Bronchial epithelial cell (primary cell): Measurements from ENCODE around the gene RHEX. TPM values are rescaled to one million over a fixed set of nuclear protein-coding genes. Genes with fewer than 3 reads are reported as not detected.

Experiments used
- DNase-seq: peaks from one replicate; pipeline ENCODE4 v3.0.0-alpha.2; 2010; ENCODE audit warnings: low read depth
- FAIRE-seq: peaks from 2 replicates; lab custom pipeline; 2011; peaks lifted over from hg19 to GRCh38; lab: Jason Lieb, UNC
- H3K27me3 ChIP-seq: 2 replicates; pipeline ENCODE4 v1.5.1; 2011; ENCODE audit warnings: low read length; ENCODE audit not compliant: control insufficient read depth, insufficient read depth
- H3K36me3 ChIP-seq: 2 replicates; pipeline ENCODE4 v1.5.1; 2011; ENCODE audit warnings: low read length; ENCODE audit not compliant: control insufficient read depth, insufficient read depth
- H3K4me3 ChIP-seq: 2 replicates; pipeline ENCODE4 v1.5.1; 2011; ENCODE audit warnings: mild to moderate bottlenecking, low read depth, low read length, control low read depth
- total RNA-seq: library from RNA; depleted of rRNA; stranded (reverse); fragments of >200 nt; gene quantifications from 2 replicates; pipeline ENCODE4 v1.2.1, GENCODE V29; 2014
- TF ChIP-seq, protein P1 (sequence below): IDR thresholded peaks from 2 replicates; pipeline ENCODE4 v1.5.1; 2011; ENCODE audit warnings: mild to moderate bottlenecking, moderate library complexity, low read length, control low read depth, inconsistent platforms; ENCODE audit not compliant: insufficient read depth, severe bottlenecking

RHEX gene
- total RNA-seq, 1 donor from 2014 or later = not detected

DNA sequence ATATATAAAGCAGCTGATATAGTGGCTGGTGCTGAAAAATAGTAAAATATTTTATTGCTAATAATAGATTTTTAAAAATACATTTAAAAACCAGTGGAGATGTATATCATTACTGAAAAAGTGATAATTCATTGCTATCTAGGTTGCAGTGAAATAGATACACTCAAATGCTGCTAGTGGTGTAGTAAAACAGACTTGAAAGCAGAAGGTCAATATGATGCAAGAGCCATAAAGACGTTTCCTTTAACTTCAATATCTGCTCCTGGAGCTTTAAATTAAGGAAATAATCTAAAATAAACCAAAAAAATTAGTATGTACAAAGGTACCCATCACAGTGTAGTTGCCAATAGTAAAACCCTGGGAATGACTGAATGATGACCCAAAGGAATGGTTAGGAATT, 26.2 kb downstream of the RHEX start:
- H3K4me3 ChIP-seq = no peak overlapping the region
- FAIRE-seq (no peak), DNase-seq (no peak)
- TF ChIP-seq, protein P1, sequence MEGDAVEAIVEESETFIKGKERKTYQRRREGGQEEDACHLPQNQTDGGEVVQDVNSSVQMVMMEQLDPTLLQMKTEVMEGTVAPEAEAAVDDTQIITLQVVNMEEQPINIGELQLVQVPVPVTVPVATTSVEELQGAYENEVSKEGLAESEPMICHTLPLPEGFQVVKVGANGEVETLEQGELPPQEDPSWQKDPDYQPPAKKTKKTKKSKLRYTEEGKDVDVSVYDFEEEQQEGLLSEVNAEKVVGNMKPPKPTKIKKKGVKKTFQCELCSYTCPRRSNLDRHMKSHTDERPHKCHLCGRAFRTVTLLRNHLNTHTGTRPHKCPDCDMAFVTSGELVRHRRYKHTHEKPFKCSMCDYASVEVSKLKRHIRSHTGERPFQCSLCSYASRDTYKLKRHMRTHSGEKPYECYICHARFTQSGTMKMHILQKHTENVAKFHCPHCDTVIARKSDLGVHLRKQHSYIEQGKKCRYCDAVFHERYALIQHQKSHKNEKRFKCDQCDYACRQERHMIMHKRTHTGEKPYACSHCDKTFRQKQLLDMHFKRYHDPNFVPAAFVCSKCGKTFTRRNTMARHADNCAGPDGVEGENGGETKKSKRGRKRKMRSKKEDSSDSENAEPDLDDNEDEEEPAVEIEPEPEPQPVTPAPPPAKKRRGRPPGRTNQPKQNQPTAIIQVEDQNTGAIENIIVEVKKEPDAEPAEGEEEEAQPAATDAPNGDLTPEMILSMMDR = no peak
- H3K27me3 ChIP-seq = no peaks in the 10 kb centered on the region
- no peaks in the 10 kb centered on the region for H3K36me3 ChIP-seq

DNA sequence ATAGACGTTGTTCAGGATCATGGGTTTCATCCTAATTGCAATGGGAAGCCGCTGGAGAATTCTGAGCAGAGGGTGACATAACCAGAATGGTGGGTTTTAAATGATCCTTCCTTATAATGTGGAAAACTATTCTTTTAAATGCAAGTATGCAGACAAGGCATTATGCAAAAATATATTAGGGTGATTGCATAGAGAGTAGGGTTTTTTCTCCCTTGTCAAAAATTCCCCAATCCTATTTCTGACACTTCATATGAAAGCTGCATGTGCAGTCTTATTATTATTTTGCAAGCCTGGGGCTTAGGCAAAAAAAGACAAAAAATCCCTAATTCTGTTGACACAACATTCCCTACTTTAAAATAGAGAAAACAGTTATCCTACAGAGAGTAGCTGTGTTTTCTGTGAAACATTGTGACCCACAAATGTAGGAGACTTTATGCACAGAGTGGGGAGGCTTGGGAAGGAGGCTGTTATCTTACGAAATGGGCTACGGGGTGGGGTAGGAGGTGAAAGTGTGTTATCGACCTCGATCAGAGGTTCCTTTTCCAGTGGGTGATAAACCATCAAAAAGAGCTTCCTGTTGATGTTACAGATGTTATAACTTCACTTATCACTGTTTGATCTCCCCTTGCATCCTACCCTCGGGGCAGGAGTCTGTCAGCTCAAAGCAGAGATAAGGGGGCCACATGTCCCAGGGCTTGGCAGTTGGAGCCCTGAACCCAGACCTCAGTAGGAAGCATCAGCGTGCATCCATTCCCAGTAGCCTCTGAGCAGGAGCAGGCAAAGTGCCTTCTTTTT, 27.2 kb downstream of the RHEX start:
- Histone ChIP-seq H3K27me3 (no peaks in the 10 kb centered on the region), H3K4me3 (no peak overlapping the region), H3K36me3 (no peaks in the 10 kb centered on the region)
- FAIRE-seq = no peak
- DNase-seq = no peak
- TF ChIP-seq, protein P1 = no peak

DNA sequence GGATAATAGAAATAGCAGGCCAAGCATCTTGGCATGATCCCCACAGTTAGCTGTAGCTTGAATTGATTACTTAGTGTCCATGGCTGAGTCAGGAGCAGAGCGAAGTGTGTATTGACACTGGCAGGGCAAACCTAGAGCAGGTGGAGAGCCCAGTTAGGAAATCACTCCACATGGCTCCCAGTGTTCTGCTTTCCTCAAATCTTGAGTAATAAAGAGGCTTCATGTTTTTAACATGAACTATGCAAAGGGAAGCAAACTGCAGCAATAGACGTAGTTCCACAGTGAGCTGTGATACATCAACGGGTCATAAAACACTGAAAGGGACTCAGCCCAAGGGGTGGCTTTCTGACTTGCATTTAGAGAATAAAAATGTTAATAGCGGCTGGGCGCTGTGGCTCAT, 28.9 kb downstream of the RHEX start:
- H3K36me3 ChIP-seq = no peaks in the 10 kb centered on the region
- no peak for FAIRE-seq

DNA sequence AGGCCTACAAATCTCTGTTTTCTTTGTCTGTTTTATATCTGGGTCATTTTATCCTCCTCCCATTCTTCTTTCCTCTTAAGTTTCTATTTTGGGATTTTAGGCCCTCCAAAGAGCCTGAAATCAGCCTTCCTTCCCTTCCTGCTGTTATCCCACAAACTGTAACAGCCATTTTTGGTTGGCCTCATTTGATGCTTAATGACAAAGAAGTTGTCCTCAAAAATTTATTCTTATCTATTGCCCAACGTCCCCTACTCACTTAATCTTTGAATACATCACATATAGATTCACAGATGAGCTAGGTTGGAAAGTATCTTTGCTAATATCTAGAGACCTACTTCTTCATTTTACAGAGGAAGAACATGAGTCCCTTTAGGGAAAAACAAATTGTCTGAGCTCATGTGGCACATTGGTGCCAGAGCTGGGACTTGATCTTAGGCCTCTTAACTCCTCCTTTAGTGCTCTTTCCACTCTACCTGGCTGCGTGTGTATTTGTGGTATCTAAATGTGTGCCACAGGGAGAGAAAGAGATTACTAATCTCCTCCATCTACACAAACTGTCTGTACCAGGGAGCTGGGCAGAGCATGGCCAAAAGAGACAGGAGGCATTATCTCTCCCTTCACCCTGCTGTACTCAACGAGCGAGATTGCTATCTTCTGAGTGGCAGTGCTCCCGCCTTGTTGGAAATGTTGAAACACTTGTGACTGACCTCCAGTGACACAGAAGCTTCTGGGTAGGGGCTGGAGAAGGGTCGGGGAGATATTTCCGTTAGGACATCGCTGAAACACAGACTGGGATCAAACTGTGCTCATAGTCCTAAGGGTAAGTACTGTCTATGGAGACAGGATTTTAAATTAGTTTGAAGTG, 30.1 kb downstream of the RHEX start:
- DNase-seq (no peak), FAIRE-seq (no peak)
- no peaks in the 10 kb centered on the region for H3K27me3 ChIP-seq
- no peak overlapping the region for H3K4me3 ChIP-seq
- H3K36me3 ChIP-seq = no peaks in the 10 kb centered on the region
- TF ChIP-seq, protein P1 = no peak

More for the DNA sequence above, 28.9 kb downstream of the RHEX start:
- no peaks in the 10 kb centered on the region for H3K27me3 ChIP-seq
- no peak for DNase-seq
- H3K4me3 ChIP-seq = no peak overlapping the region
- TF ChIP-seq, protein P1 = no peak

DNA sequence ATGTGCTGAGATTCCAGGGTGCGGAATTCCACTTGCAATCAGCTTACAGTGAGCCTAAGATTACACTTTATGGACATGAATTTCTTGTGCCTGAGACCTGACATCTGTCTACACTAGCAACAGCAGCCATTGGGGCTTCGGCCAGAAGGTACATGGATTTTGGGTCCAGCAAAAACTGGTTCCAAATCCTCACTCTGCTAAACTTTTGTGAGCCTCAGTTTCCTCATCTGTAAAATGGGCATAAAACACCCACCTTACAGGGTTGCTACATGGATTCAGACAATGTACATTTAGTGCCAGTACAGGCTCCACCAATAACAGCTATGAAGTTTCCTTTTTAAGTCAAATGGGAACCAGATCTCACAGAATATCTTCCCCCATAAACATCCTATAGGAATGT, 30.8 kb downstream of the RHEX start:
- Histone ChIP-seq H3K4me3 (no peak overlapping the region), H3K27me3 (no peaks in the 10 kb centered on the region), H3K36me3 (no peaks in the 10 kb centered on the region)
- DNase-seq (no peak), FAIRE-seq (peak; percentile 70)
- TF ChIP-seq, protein P1 = no peak
